ENCODE measurements around the gene OCRL.

DNA sequence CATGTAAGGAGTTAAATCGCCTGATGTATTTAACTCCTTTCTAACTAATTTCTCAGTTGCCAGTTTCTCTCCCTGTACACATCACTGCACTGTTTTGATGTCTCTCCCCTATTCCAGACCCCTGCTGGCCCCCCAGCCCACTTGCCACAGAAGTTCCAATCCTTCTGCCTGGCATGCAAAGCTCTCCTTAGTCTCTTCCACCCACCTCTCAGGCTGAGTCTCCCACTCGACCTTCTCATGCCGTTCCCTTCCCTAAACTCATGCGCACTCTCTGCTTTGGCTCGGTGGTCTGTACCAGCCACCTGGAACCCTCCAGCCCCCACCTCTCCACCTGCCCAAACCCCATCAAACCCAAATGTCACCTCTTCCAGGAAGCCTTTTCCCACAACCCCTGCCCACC lies 57.8 kb downstream of the OCRL start:
- TF ChIP-seq, protein P1, sequence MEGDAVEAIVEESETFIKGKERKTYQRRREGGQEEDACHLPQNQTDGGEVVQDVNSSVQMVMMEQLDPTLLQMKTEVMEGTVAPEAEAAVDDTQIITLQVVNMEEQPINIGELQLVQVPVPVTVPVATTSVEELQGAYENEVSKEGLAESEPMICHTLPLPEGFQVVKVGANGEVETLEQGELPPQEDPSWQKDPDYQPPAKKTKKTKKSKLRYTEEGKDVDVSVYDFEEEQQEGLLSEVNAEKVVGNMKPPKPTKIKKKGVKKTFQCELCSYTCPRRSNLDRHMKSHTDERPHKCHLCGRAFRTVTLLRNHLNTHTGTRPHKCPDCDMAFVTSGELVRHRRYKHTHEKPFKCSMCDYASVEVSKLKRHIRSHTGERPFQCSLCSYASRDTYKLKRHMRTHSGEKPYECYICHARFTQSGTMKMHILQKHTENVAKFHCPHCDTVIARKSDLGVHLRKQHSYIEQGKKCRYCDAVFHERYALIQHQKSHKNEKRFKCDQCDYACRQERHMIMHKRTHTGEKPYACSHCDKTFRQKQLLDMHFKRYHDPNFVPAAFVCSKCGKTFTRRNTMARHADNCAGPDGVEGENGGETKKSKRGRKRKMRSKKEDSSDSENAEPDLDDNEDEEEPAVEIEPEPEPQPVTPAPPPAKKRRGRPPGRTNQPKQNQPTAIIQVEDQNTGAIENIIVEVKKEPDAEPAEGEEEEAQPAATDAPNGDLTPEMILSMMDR (conservative IDR thresholded peaks at IDR 0.05; ENCODE audit: low read depth, low read length): no peak
- no peak for TF ChIP-seq EZH2phosphoT487 (IDR thresholded peaks at IDR 0.05; ENCODE audit: borderline replicate concordance, low read length)
